Chondrocyte (in vitro differentiated cells): Measurements from ENCODE around the gene ABHD11. TPM values are rescaled to one million over a fixed set of nuclear protein-coding genes. Genes with fewer than 3 reads are reported as not detected.

Experiments
- DNase-seq: peaks from one replicate; pipeline ENCODE4 v3.0.0; 2021; ENCODE audit warnings: mixed read lengths, low spot score
- H3K27ac Mint-ChIP-seq: one replicate; pipeline ENCODE4 v1.8.0; 2021; ENCODE audit warnings: mild to moderate bottlenecking, moderate library complexity, mixed read lengths; ENCODE audit not compliant: unreplicated experiment
- H3K27me3 Mint-ChIP-seq: 2 replicates; pipeline ENCODE4 v1.8.0; 2021; ENCODE audit warnings: low read depth, mixed read lengths
- H3K36me3 Mint-ChIP-seq: 2 replicates; pipeline ENCODE4 v1.8.0; 2021; ENCODE audit warnings: low read depth, mixed read lengths
- H3K4me1 Mint-ChIP-seq: 2 replicates; pipeline ENCODE4 v1.8.0; 2021; ENCODE audit warnings: low read depth, mild to moderate bottlenecking, mixed read lengths
- H3K4me3 Mint-ChIP-seq: one replicate; pipeline ENCODE4 v1.8.0; 2021; ENCODE audit warnings: mild to moderate bottlenecking, moderate library complexity, mixed read lengths; ENCODE audit not compliant: unreplicated experiment
- H3K9me3 Mint-ChIP-seq: 2 replicates; pipeline ENCODE4 v1.8.0; 2021; ENCODE audit warnings: low read depth, mixed read lengths
- microRNA-seq: library from miRNA; unstranded; fragments of <30 nt; microRNA quantifications from one replicate; pipeline ENCODE4 v1.2.0, GENCODE V29; 2020; ENCODE audit warnings: borderline number of aligned reads
- total RNA-seq: library from RNA; stranded (reverse); gene quantifications from 3 replicates; pipeline ENCODE4 v1.2.1, GENCODE V29; 2021
- TF ChIP-seq, protein P1 (sequence below): fragments of 200-600 bp; sonication (generic); IDR thresholded peaks from 2 replicates; pipeline ENCODE4 v1.5.0; 2021; ENCODE audit warnings: antibody characterized with exemption, mild to moderate bottlenecking, moderate library complexity

ABHD11 gene
- total RNA-seq, 1 donor from 2014 or later: 11.2 TPM

DNA sequence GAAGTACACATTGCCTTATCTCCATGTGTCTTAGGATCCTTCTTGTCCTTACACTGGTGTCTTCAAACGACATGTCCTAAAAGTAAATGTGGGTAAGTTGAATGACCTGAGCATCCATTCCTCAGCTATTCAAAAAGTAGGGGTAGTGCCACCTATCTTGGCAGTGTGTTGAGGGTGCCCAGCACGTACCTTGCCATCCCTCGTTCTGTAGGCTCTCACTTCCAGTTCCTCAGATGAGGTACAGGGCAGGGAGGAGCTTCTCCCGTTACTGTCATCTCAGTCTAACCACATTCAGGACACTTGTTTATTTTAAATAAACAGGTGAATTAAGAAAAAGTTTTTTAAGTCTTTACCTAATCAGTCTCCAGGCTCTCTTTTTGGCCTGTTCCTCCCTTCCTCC, 42.2 kb downstream of the ABHD11 start:
- TF ChIP-seq, protein P1, sequence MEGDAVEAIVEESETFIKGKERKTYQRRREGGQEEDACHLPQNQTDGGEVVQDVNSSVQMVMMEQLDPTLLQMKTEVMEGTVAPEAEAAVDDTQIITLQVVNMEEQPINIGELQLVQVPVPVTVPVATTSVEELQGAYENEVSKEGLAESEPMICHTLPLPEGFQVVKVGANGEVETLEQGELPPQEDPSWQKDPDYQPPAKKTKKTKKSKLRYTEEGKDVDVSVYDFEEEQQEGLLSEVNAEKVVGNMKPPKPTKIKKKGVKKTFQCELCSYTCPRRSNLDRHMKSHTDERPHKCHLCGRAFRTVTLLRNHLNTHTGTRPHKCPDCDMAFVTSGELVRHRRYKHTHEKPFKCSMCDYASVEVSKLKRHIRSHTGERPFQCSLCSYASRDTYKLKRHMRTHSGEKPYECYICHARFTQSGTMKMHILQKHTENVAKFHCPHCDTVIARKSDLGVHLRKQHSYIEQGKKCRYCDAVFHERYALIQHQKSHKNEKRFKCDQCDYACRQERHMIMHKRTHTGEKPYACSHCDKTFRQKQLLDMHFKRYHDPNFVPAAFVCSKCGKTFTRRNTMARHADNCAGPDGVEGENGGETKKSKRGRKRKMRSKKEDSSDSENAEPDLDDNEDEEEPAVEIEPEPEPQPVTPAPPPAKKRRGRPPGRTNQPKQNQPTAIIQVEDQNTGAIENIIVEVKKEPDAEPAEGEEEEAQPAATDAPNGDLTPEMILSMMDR: no peak
- H3K9me3 Mint-ChIP-seq: no peaks in the 10 kb centered on the region
- no peaks in the 10 kb centered on the region for H3K4me1 Mint-ChIP-seq
- H3K27ac Mint-ChIP-seq: no peak overlapping the region
- no peak for DNase-seq
- H3K27me3 Mint-ChIP-seq: no peaks in the 10 kb centered on the region
- no peak overlapping the region for H3K4me3 Mint-ChIP-seq
- H3K36me3 Mint-ChIP-seq: peaks cover 27% of the 10 kb centered on the region

DNA sequence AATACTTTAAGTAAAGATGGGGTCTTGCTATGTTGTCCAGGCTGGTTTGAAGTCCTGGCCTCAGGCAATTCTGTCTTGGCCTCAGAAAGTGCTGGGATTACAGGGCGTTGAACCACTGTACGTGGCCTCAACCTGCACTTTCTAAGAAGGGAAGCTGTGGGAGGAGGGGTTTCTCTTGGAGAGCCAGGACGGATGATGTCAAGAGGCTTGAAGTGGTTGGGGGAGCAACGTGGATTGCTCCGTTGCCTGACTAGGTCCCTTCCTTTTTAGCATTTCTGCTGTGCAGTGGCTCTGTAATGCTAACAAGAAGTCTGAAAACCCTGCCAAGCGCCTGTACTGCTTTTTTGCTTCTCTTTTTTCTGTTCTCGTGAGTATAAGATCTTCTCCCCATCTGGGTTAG, 48.0 kb downstream of the ABHD11 start:
- H3K9me3 Mint-ChIP-seq: no peaks in the 10 kb centered on the region
- no peak overlapping the region for H3K27ac Mint-ChIP-seq
- peaks cover 6% of the 10 kb centered on the region for H3K4me1 Mint-ChIP-seq
- H3K27me3 Mint-ChIP-seq: no peaks in the 10 kb centered on the region
- TF ChIP-seq, protein P1: no peak
- DNase-seq: no peak
- H3K4me3 Mint-ChIP-seq: no peak overlapping the region
- peaks cover 35% of the 10 kb centered on the region for H3K36me3 Mint-ChIP-seq

DNA sequence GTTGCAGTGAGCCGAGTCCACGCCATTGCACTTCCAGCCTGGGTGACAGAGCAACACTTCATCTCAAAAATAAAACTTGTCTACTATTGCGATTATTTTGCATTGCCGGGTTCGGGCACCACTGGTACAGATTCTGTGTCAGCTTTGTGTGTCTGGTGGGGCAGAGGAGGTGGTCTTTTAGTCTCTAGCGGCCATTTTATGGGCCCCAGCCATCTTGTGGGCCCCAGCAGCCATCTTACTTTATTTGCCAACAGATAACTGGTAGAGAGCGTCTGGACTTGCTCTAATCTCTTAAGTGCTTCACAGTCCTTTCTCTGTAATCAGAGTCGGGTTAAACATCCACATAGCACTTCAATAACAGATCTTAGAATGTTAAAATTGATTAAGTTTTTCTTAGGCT, 50.3 kb downstream of the ABHD11 start:
- Mint-ChIP-seq H3K27me3 (no peaks in the 10 kb centered on the region), H3K4me1 (peaks cover 10% of the 10 kb centered on the region), H3K27ac (no peak overlapping the region), H3K4me3 (no peak overlapping the region), H3K9me3 (no peaks in the 10 kb centered on the region), H3K36me3 (peaks cover 26% of the 10 kb centered on the region)
- DNase-seq: no peak
- TF ChIP-seq, protein P1: no peak

Small RNA genes within 50 kb of the gene (microRNA-seq; reads per million reads assigned to microRNA genes)
- not detected for gene MIR4284

Other genes with a start within 250 kb of the ABHD11 start
- 64.9 to 74.9 TPM (median 65.5 TPM) in 3 replicates for gene BAZ1B, start 216.5 kb downstream of the ABHD11 start, total RNA-seq
- gene BCL7B, start 181.1 kb downstream of the ABHD11 start, total RNA-seq: 35.7 to 40.2 TPM (median 39.7 TPM) in 3 replicates
- 45.2 to 56.1 TPM (median 50.4 TPM) in 3 replicates for gene TBL2, start 160.2 kb downstream of the ABHD11 start, total RNA-seq
- gene MLXIPL, start 114.3 kb downstream of the ABHD11 start, total RNA-seq: not detected in 3 replicates
- 4.9 to 6.6 TPM (median 6.2 TPM) in 3 replicates for gene VPS37D, start 71.0 kb downstream of the ABHD11 start, total RNA-seq
- 9.5 to 15.2 TPM (median 10.2 TPM) in 3 replicates for gene DNAJC30, start 55.3 kb downstream of the ABHD11 start, total RNA-seq
- gene BUD23, start 55.2 kb downstream of the ABHD11 start, total RNA-seq: 39.2 to 43.4 TPM (median 42.6 TPM) in 3 replicates
- 19.1 to 33.5 TPM (median 20.9 TPM) in 3 replicates for gene STX1A, start 19.1 kb downstream of the ABHD11 start, total RNA-seq
- 0.32 TPM in 1 of 3 replicates, not detected in the others for gene CLDN3, start 31.5 kb upstream of the ABHD11 start, total RNA-seq
- 0.35 to 0.80 TPM (median 0.51 TPM) in 3 replicates for gene CLDN4, start 92.2 kb upstream of the ABHD11 start, total RNA-seq
- 0.51 to 1.7 TPM (median 0.99 TPM) in 3 replicates for gene METTL27, start 103.7 kb upstream of the ABHD11 start, total RNA-seq
- 0.25 TPM in 1 of 3 replicates, not detected in the others for gene TMEM270, start 122.4 kb upstream of the ABHD11 start, total RNA-seq